RCC 7860 (cell line): ENCODE results near the gene PCBP3.

Source experiments
- DNase-seq: peaks from one replicate; pipeline ENCODE4 v3.0.0-alpha.2; 2015; ENCODE audit warnings: low spot score
- FAIRE-seq: peaks from 2 replicates; lab custom pipeline; 2012; peaks lifted over from hg19 to GRCh38; lab: Jason Lieb, UNC

Gene PCBP3

DNA sequence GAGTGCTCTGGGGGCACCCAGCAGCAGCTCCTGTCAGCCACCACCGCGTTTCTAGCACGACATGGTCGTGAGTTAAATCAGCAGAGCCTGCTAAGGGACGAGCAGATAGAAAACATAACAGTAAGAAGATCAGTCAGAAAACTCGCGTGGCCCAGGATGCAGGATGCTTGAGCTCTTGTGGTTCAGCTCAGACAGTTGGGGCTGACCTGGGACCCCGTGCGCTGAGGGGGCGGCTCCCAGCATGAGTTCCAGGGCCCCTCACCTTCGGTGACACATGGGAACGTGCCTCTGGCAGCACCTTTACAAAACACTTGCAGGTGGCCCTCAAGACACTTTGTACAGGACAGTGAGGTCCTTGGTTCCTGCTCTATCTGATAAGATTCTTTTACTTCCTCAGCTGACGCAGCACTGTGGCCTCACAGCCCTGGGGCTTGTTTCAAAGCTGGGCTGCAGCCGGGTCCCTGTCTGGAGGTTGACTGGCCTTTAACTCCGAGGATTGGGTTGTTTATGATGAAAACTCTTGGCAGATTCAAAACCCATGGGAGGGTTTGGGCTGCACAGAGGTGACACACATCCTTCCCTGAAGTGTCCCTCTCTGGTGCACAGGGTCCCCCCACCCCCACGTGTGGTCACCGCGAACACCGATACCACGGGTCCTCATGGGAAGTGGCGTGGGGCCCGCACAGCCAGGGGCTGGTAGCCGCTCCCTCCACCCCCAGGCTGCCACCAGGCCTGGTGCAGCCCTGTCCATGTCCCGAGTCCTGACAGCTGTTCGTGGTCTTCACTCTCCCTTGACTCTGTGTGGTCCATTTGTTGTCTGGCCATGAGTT lies 272.7 kb downstream of the PCBP3 start:
- DNase-seq (no peak), FAIRE-seq (no peak)

DNA sequence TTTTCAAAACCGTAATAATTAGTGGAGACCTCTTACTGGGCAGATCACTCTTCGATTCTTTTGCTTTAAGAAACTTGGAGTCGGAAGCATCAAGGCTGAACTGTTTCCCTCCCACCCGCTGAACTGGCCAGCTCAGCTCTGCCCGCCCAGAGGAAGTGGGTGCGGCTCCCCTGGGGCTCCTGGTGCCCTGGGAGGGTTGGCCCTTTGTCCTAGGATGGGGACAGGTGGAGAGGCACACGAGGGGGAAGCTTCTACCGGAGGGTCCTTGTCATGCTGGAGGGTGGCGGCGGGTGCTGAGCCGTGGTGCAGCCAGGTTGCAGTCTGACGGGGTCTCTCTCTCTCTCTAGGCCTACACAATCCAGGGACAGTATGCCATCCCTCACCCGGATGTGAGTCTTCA lies 273.7 kb downstream of the PCBP3 start:
- FAIRE-seq (no peak), DNase-seq (no peak)

DNA sequence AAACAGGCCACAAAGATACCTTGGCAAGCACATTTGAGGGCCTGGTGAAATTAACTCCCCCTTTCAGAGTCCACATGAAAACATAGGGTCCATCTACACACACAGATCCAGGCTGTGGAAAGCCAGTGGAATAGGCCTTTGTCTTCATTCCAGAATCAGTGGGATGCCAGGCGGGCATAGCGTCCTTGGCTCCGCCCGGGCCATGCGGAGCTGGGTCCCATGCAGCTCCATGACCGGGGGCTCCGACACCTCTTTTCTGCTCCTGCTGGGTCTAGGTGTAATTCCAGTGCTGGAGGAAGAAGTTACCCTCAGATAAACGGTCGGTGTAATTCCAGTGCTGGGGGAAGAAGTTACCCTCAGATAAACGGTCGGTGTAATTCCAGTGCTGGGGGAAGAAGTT lies 274.5 kb downstream of the PCBP3 start:
- FAIRE-seq (no peak), DNase-seq (no peak)

DNA sequence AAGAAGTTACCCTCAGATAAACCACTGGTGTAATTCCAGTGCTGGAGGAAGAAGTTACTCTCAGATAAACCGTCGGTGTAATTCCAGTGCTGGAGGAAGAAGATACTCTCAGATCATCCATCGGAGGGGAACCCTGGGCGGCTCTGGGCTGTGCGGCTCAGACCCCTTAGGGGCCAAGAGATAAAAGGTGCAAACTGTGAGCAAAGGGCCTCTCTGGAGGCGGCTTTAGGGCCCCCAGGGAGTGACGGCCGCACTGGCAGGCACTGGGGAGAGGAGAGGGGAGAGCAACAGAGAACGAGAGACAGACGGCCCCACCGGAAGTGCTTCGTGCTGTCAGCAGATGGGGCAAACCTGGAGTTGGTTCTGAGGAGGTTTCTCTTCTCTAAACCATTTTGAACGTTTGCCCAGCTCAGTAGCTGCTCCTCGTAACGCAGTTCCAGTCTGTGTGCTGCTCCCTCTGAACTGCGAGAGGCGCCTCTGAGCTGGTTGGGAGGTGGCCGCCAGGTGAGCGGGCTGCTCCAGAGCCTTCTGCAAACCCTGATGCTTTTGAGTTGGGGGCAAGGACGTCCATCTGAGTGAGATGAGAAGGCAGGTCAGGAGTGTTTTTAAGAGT lies 275.4 kb downstream of the PCBP3 start:
- FAIRE-seq (no peak), DNase-seq (no peak)

DNA sequence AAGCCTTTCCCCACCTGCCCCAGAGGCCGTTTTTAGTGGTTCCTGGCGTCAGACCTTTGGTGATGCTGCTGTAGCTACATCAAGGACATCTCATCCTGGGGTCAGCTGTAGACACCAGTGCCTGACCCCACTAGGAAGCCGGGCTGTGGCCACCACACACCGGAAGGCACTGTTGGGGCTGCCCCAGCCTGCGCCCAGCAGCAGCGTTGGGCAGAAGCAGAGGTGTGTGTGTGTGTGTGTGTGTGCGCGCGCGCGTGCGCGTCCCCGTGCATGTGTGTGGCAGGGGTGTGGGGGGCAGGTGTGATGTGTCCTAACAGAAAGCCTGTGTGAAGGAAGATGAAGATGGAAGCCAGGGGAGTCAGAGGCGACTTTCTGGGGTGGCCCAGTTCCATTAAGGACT lies 276.1 kb downstream of the PCBP3 start:
- DNase-seq (no peak), FAIRE-seq (no peak)

DNA sequence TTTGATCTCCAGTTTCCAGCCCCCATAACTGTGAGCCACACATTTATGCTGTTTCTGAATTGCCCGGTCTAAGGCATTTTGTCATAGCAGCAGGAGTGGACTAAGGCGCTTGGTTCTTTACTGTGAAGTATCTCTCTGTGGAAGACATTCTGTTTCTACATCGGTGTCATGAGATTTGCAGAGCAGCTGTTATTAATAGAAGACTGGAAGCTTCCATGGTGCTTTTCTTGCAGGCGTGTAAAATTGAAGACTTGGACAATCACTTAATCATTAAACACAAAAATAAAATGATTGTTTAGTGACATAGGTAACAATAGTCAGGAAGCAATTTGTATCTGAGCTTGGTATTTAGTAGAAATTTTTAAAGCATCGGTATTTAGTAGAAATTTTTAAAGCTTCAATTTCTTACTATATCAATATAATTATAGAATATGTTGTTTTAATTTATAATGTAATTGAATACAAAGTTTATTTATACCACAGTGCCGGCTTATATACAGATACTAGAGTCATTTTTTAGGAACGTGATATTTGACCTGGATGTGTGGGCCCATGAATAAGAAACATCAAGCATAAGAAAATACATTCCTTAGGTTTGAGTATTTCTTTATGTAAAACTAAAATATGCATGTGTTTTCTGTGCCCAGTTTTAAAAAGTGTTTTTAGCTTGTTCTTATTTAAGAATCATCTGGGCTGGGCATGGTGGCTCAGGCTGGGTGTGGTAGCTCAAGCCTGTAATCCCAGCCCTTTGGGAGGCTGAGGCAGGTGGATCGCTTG lies 277.5 kb downstream of the PCBP3 start:
- FAIRE-seq, result no peak
- no peak for DNase-seq

DNA sequence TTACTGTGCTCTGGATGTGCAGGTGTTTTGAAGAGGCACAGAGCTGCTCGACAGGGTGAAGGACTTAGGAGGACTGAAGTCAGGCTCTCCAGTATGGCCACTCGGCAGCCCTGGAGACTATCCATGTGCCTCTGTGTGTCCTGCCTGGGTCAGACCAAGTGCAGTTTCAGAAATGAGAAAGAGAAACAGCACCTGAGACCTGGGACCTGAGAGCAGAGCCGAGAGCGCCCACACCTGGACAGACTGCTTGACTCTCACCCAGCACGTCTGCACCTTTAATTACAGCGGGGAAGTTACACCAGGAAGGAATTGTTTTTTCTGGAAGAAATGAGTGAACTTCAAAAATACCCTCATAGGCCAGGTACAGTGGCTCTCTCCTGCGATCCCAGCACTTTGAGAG lies 278.4 kb downstream of the PCBP3 start:
- DNase-seq (no peak), FAIRE-seq (no peak)

DNA sequence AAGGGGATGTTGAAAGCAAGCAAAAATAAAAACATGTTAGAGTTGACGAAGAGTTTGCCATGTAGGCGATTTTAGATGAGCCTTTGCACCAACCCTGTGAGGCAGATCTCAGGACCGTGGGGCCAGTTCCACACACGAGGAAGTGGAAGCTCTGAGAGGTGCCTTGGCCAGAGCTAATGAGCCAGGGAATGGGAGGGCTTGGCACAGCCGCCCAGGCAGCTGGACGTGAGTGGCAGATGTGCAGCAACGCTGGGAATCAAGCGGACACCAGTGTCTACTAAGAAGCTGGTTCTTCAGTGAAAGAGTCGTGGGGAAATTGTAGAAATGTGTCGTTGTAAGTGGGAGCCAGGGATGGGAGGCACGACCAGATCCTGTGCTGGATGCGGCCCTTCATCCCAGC lies 279.1 kb downstream of the PCBP3 start:
- no peak for DNase-seq
- FAIRE-seq, result no peak

DNA sequence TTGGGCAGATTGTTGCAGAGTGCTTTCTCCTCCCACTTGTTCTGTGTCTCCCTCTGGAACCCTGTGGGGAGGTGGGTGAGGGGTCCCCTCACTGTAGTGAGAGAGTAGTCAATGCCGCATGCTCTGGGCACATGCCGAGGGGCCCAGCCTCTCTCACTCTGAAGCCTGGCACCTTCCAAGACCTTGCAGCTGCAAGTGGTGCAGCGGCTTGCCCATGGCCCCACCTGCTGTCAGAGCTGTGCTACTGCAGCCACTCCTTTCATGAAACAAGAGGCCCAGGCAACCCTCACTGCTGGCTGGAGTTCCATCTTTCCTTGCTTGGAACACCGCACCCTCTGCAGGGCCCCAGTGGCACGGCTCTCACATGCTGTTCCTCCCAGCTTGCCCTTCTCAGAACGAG lies 279.6 kb downstream of the PCBP3 start:
- FAIRE-seq (no peak), DNase-seq (no peak)

DNA sequence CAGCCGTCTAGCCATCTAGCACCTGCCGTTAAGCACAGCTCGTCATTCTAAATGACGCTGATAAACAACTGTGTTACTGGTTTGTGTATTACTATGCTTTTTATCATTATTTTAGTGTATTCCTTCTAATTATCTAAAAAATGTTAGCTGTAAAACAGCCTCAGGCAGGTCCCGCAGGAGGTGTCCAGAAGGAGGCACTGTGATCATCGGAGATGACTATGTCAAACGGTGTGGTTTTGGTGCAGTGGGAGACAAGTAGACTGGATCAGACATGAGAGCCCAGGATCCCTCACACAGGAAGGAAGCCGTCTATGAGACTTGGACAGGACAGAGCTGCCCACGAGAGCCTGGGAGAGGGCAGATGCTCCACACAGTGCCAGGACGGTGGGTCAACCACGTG lies 282.8 kb downstream of the PCBP3 start:
- DNase-seq, result no peak
- FAIRE-seq, result no peak

DNA sequence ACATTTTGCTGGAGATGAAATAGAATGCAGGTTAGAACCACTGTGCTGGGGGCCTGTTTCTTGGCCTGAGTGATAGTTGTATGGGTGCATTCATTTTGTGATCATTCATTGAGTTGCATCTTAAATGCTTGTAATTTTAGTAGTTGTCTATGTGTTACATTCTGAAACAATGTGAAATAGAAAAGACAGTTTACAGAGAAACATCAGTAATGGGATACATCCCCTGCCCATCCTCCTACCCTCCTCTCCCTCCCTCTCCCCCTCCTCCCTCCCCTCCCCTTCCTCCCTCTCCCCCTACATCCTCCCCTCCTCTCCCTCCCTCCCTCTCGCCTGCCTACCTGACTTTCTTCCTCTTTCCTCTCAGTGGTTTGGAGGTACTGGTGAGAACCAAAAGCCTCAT lies 283.5 kb downstream of the PCBP3 start:
- FAIRE-seq (no peak), DNase-seq (no peak)

DNA sequence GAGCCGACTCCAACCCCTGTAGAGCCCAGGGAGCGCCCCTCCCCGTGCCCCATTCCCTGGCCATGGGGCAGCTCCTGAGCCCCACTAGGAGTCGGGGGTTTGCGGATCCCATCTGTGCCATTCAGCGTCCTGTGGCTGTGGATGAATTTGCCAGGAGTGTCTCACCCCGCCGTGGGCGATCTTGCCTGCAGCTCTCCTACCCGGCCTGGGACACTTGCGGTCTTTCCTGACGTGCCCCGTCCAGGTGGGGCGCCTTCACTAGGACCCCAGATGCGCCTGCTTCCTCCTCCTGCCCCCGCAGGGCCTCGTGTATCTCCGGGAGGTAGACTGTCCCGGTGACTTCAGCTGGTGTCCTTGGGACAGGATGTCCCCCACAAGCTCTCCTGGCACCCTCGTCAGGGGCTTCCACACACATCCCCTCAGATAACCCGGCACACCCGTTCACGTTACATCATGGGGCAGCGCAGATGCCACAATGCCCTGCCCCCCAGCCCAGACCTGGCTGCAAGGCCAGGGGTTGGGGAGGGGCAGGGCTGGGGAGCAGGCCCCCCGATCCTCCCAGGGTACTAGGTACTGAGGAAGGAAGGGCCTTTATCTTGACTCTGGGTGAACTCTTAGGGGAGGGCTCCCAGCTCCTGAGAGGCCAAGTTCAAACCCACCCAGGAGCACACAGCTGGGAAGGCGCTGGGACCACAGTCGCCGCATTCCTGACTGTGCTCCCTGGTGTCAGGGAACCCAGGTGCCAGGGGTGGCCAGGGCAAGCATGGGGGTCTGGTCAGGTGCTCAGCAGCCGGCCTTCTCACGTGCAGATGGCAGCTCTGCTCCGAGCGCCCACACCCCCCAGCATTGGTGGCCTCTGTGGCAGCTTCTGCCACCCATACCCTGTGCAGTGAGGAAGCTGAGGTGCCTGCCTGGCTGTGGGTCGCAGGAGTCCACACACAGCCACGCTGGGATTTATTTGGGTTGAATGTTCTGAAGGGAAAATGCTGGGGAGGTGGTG lies 284.6 kb downstream of the PCBP3 start:
- FAIRE-seq (no peak), DNase-seq (no peak)

DNA sequence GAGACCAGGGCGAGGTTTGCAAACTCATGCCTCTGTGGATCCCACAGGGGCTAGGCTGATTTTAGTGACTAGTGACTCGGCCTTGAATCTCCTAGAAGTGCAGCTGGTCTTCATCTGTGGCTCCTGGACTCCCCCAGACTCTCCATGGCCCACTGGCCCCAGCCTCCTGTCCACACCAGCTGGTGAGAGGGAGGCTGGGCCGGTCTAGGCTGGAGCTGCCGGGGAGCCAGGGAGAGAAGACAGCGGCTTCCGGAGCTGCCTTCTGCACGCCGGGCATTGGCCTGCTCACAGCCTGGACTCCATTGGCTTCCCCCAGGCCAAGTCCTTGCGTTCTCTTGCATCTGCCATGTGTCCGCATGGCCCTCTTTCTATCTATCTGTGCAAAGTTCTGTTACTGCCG lies 285.9 kb downstream of the PCBP3 start:
- DNase-seq (no peak), FAIRE-seq (no peak)

DNA sequence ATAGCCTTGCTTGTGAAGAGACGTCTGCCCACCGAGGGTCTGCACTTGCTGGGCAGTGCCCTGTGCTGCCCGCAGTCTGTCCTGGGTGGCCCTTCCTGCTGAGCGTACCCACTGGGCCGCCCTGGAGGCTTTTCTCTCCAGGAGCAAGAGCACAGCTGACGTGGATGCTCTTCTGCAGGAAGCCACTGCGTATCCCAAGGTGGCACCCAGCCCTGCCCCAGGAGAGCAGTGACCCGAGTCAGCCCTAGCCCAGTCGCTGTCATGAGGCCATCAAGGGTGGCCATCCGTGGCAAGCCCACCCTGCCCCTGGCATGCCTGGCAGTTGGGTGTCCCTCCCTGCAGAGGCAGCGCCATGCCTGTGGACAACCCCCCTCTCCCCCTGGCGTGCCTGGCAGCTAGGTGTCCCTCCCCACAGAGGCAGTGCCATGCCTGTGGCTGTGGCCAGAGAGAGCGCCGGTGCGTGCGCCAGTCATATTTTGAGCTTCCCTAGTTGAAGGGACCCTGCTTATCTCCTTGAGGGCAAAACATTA lies 286.8 kb downstream of the PCBP3 start:
- no peak for FAIRE-seq
- DNase-seq, result no peak

DNA sequence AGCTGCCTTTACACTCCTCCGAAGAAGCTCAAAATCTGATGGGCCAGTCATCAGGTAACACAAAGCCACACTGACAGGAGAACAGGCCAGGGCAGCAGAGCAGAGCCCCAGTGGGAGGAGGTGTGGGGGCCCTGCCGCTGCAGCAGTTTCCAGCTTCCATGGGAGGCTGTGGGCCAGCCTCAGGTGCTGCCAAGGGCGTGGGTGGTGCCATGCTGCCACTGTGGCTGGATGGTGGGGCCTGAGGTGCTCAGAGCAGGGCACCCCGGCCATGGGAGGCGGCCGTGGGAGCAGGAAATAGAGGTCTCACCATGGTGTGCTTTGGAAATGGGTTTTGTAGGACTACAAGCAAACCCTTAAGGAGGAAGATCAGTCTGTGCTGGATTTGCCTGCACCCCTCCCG lies 287.3 kb downstream of the PCBP3 start:
- FAIRE-seq (no peak), DNase-seq (no peak)

DNA sequence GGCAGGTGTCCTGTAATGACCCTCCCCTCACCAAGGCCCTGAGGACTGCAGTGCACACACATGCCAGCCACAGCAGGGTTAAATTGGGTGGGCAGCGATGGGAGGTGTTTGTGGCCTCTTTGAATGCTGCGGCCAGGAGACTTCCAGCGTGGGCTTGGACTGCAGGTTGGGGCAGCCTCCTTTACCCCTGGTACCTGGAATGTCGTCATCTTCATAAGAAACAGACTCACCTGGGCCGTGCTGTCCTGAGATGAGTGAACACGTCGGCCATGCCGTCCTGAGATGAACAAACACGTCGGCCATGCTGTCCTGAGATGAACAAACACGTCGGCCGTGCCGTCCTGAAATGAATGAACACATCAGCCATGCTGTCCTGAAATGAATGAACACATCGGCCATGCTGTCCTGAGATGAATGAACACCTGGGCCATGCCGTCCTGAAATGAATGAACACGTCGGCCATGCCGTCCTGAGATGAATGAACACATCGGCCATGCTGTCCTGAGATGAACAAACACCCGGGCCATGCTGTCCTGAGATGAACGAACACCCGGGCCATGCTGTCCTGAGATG lies 288.0 kb downstream of the PCBP3 start:
- no peak for DNase-seq

DNA sequence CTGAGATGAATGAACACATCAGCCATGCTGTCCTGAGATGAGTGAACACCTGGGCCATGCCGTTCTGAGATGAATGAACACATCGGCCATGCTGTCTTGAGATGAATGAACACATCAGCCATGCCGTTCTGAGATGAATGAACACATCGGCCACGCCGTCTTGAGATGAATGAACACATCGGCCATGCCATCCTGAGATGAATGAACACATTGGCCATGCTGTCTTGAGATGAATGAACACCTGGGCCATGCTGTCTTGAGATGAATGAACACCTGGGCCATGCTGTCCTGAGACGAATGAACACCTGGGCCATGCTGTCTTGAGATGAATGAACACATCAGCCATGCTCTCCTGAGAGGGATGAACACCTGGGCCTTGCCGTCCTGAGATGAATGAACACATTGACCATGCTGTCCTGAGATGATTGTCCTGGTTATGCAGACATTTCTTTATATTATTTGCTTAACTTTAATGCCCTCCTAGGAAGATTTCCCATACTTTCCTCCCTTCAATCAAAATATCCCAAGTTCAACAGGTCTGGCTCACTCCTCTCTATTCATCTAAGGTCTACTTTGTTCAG lies 289.5 kb downstream of the PCBP3 start:
- no peak for DNase-seq
- no peak for FAIRE-seq

More for the DNA sequence above, 288.0 kb downstream of the PCBP3 start:
- no peak for FAIRE-seq

DNA sequence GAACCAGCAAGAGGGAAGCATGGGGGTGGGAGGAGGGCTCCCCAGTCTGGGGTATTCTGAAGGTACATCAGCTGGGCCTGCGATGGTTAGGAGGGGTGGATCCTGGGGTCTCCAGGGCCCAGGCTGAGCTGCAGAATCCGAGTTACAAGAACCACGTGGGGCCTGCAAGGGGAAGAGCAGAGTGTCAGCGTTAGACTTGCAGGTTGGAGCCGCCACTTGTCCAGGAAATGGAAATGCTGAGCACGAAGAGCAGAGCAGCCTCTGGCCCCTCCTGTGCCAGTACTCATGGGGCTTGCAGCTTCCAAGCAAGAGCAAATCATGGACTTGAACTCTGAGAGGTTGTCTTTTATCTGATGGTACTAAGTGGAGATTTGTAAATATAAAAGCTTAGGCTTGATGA lies 290.6 kb downstream of the PCBP3 start:
- no peak for FAIRE-seq
- DNase-seq, result no peak

DNA sequence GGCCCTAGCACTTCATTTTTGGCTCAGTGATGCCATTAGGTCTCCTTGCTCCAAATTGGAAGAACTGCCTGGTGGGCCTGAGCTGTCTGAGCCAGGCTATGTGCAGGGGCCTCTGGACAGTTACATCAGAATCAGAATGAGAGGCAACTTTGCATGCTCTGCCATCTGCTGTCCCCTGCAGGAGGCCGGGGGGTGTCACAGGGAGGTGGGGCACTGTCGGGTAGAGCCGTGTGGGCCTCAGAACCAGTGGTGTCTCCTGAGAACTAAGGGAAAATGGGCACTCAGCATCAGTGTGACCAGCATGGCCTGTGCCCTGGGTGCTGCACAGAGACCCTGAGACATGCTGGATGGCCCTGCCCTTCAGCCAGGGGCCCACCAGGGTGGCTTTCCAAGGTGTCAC lies 291.0 kb downstream of the PCBP3 start:
- FAIRE-seq, result no peak

DNA sequence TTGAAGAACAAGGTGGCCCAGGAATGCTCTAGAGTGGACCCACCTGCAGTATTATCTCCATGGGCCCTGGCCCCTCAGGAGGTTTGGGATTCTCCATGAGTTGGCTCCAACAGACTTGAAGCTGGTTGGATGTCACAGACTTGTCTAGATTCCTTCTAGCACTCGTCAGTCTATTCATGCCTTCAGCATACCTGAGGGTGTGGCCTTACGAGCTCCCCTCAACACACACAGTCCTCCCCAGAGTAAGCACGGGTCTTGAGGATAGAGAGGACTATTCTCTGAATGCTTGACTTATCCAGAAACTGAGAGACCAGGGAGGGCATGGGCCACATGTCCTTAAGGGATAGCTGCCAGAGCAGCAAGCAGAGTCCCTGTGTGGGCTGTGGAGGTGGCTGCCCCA lies 292.1 kb downstream of the PCBP3 start:
- DNase-seq, result no peak
- no peak for FAIRE-seq

More for the DNA sequence above, 291.0 kb downstream of the PCBP3 start:
- DNase-seq, result no peak
